Activated T-helper 1 cell treated with anti-CD3 and anti-CD28 coated beads, Interleukin-2, amount 50 U/mL, for 16 hours (primary cell): ENCODE results near the gene TCAIM.

ENCODE experiments used
- DNase-seq, 2 donors: peaks; one replicate each; pipeline ENCODE4 v3.0.0-alpha.2; 2020; ENCODE audit warnings: low read depth in 1 of 2, low spot score in 1 of 2

The TCAIM gene

GRCh38 chr3:44444437-44444836 lies 105.9 kb downstream of the TCAIM start:
- DNase-seq: no peak

- no peak for DNase-seq
These were observed 106.5 kb downstream of the TCAIM start for GRCh38 chr3:44444896-44445691.

- DNase-seq: no peak
These were observed 107.2 kb downstream of the TCAIM start for GRCh38 chr3:44445786-44446185.

- no peak for DNase-seq
These were observed 108.4 kb downstream of the TCAIM start for GRCh38 chr3:44446929-44447328.

- no peak for DNase-seq
These were observed 112.9 kb downstream of the TCAIM start for GRCh38 chr3:44451441-44451840.

- no peak for DNase-seq
These were observed 115.7 kb downstream of the TCAIM start for GRCh38 chr3:44454258-44454657.

DNA sequence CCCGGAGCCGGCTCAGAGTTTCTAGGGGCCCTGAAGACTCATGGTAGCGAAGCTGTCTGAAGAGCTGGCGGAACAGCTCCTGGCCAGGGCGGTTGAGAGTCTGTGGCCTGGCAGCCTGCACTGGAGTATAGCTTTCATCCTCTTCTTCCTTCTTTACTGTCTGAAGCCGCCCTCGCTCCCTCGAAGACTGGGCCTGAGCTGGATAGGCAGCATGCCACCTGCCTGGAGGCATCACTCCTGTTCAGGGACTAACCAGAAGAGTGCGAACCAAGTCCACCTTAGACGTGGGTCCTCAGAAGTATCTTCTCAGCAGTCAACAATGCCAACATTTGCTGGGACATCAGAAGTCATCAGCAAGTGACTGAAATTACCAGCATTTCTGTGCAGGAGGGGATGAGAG lies 116.8 kb downstream of the TCAIM start:
- DNase-seq: no peak
